ENCODE measurements around the gene CA5B. TPM values are rescaled to one million over a fixed set of nuclear protein-coding genes. Genes with fewer than 3 reads are reported as not detected.

Gene CA5B
- total RNA-seq, 4 donors from 2014 or later = 4.2 to 8.2 (median 6.0) TPM

GRCh38 chrX:15808254-15808653 is 70.2 kb downstream of the CA5B start:
- Histone ChIP-seq H3K27ac (replicated peaks in 1 of 4) (no peak overlapping the region), H3K4me1 (no peaks in the 10 kb centered on the region), H3K4me3 (no peak overlapping the region), H3K27me3 (no peaks in the 10 kb centered on the region), H3K36me3 (peaks cover 0 to 83% (median 73%) of the 10 kb centered on the region in 4 donors), H3K9me3 (no peaks in the 10 kb centered on the region)
- no peak for DNase-seq (ENCODE audit: extremely low spot score)
- TF ChIP-seq POLR2AphosphoS5 (IDR thresholded peaks at IDR 0.05) = no peak
- no peak for TF ChIP-seq CTCF (IDR thresholded peaks at IDR 0.05)
- WGBS = over 99% methylated on average over 4 of the region's 4 CpGs
- intact Hi-C loops (cut with DNase I) = no loop called here

- no peak for DNase-seq (ENCODE audit: extremely low spot score)
- TF ChIP-seq POLR2AphosphoS5 (IDR thresholded peaks at IDR 0.05) (no peak), POLR2A (IDR thresholded peaks at IDR 0.05; ENCODE audit: low read depth) (no peak), EP300 (IDR thresholded peaks at IDR 0.05) (no peak)
- H3K27me3 ChIP-seq = no peaks in the 10 kb centered on the region
- no peaks in the 10 kb centered on the region for H3K4me1 ChIP-seq
- H3K9me3 ChIP-seq = no peaks in the 10 kb centered on the region
- no peak overlapping the region for H3K4me3 ChIP-seq
- intact Hi-C loops (cut with DNase I) = no loop called here
- 93% methylated on average over 8 of the region's 8 CpGs for WGBS
- H3K36me3 ChIP-seq = peaks cover 0 to 86% (median 65%) of the 10 kb centered on the region in 4 donors
- no peak overlapping the region for H3K27ac ChIP-seq (replicated peaks in 1 of 4)
Observed at GRCh38 chrX:15812192-15812938, 74.3 kb downstream of the CA5B start.

- Histone ChIP-seq H3K4me1 (no peaks in the 10 kb centered on the region), H3K27me3 (no peaks in the 10 kb centered on the region), H3K27ac (replicated peaks in 1 of 4) (no peak overlapping the region), H3K36me3 (peaks cover 0 to 90% (median 60%) of the 10 kb centered on the region in 4 donors), H3K9me3 (no peaks in the 10 kb centered on the region), H3K4me3 (no peak overlapping the region)
- intact Hi-C loops (cut with DNase I) = no loop called here
- TF ChIP-seq CTCF (IDR thresholded peaks at IDR 0.05) (no peak), POLR2AphosphoS5 (IDR thresholded peaks at IDR 0.05) (no peak), EP300 (IDR thresholded peaks at IDR 0.05) (no peak), POLR2A (IDR thresholded peaks at IDR 0.05; ENCODE audit: low read depth) (no peak)
- WGBS = 100% methylated on average over 1 of the region's 1 CpG
- no peak for DNase-seq (ENCODE audit: extremely low spot score)
Observed at GRCh38 chrX:15813416-15813815, 75.3 kb downstream of the CA5B start.

- intact Hi-C loops (cut with DNase I) = no loop called here
- no peak for TF ChIP-seq EP300 (IDR thresholded peaks at IDR 0.05)
- no peak for TF ChIP-seq POLR2A (IDR thresholded peaks at IDR 0.05; ENCODE audit: low read depth)
- no peak for TF ChIP-seq CTCF (IDR thresholded peaks at IDR 0.05)
- TF ChIP-seq POLR2AphosphoS5 (IDR thresholded peaks at IDR 0.05) = no peak
- Histone ChIP-seq H3K4me1 (no peaks in the 10 kb centered on the region), H3K27me3 (no peaks in the 10 kb centered on the region), H3K4me3 (no peak overlapping the region), H3K36me3 (peaks cover 0 to 89% (median 58%) of the 10 kb centered on the region in 4 donors), H3K27ac (replicated peaks in 1 of 4) (no peak overlapping the region), H3K9me3 (no peaks in the 10 kb centered on the region)
- 93% methylated on average over 6 of the region's 6 CpGs for WGBS
- no peak for DNase-seq (ENCODE audit: extremely low spot score)
Observed at GRCh38 chrX:15814771-15815365, 76.8 kb downstream of the CA5B start.

- no peaks in the 10 kb centered on the region for H3K9me3 ChIP-seq
- peaks cover 0 to 93% (median 58%) of the 10 kb centered on the region in 4 donors for H3K36me3 ChIP-seq
- intact Hi-C loops (cut with DNase I) = no loop called here
- 85% methylated on average over 10 of the region's 10 CpGs for WGBS
- no peak for DNase-seq (ENCODE audit: extremely low spot score)
- no peaks in the 10 kb centered on the region for H3K27me3 ChIP-seq
- no peak overlapping the region for H3K4me3 ChIP-seq
- no peak overlapping the region for H3K27ac ChIP-seq (replicated peaks in 1 of 4)
- TF ChIP-seq POLR2AphosphoS5 (IDR thresholded peaks at IDR 0.05) = no peak
- peak in 1 of 3 experiments; percentile 21 for TF ChIP-seq CTCF (IDR thresholded peaks at IDR 0.05)
- no peaks in the 10 kb centered on the region for H3K4me1 ChIP-seq
Observed at GRCh38 chrX:15815779-15816437, 77.8 kb downstream of the CA5B start.
